Subcutaneous abdominal adipose tissue (tissue), 5 donors: ENCODE measurements around the gene PSMA5.
A peak's percentile ranks its signal among the peaks of the same experiment; 100 is the strongest.

Experiments used
- H3K27ac ChIP-seq: one replicate; pipeline ENCODE4 v1.7.0; 2013; ENCODE audit warnings: low read depth, mild to moderate bottlenecking, inconsistent platforms, low read length, moderate library complexity
- H3K27me3 ChIP-seq, 5 donors: one replicate each; pipeline ENCODE4 v1.7.0; 2013; ENCODE audit warnings: low read length in 5 of 5, inconsistent platforms in 1 of 5; ENCODE audit not compliant: control insufficient read depth in 5 of 5, insufficient read depth in 4 of 5
- H3K36me3 ChIP-seq, 5 donors: one replicate each; pipeline ENCODE4 v1.7.0; 2013; ENCODE audit warnings: low read length in 5 of 5; ENCODE audit not compliant: control insufficient read depth in 5 of 5, insufficient read depth in 5 of 5
- H3K4me1 ChIP-seq, 5 donors: one replicate each; pipeline ENCODE4 v1.7.0; 2013; ENCODE audit warnings: low read length in 5 of 5, mild to moderate bottlenecking in 3 of 5, moderate library complexity in 1 of 5; ENCODE audit not compliant: control insufficient read depth in 5 of 5, insufficient read depth in 5 of 5
- H3K4me3 ChIP-seq, 5 donors: one replicate each; pipeline ENCODE4 v1.7.0; 2013; ENCODE audit warnings: low read length in 5 of 5, low read depth in 1 of 5
- H3K9ac ChIP-seq, 5 donors: one replicate each; pipeline ENCODE4 v1.7.0; 2013; ENCODE audit warnings: low read length in 5 of 5, mild to moderate bottlenecking in 4 of 5, moderate library complexity in 3 of 5
- H3K9me3 ChIP-seq, 5 donors: one replicate each; pipeline ENCODE4 v1.7.0; 2013; ENCODE audit warnings: low read length in 5 of 5; ENCODE audit not compliant: control insufficient read depth in 5 of 5
- donor health status: healthy.
- donor health status: healthy.
- donor health status: healthy.
- donor health status: healthy.
- donor health status: healthy.

Gene PSMA5

DNA sequence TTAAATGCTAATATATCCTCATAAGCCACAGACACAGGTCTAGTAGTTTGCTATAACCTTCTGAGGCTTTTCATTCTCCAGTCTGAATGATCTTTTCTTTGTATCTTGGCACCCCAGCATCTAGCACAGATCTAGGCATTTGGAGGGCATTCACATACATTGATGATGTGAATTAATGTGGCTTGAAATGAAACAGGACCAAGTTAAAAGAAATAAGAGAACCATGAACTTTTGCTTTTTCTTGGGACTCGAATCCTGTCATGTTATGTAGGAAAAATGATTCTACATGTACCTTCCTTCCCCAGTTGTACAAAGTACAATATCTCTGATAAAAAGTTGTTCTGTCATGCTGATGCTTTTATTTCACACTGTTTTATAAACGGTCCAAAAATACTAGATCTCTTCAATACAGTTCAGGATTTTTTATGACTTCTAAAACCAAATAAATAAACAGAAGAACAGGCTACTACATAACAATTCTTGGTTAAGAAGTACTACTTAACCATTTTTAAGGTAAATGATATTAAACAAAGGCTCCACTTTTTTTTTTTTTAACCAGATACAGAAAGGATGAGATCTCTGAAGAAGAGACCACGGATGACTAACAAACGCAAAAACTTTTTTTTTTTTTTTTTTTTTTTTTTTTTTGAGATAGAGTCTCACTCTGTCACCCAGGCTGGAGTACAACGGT is 31.5 kb downstream of the PSMA5 start:
- Histone ChIP-seq H3K36me3 (no peaks in the 10 kb centered on the region), H3K27ac (peak overlapping the region; percentile 99), H3K9ac (peak overlapping the region in 2 of 5 donors; percentile 39 to 77), H3K4me1 (peaks cover 15 to 78% (median 76%) of the 10 kb centered on the region in 5 donors), H3K4me3 (no peak overlapping the region), H3K9me3 (no peaks in the 10 kb centered on the region), H3K27me3 (no peaks in the 10 kb centered on the region)

DNA sequence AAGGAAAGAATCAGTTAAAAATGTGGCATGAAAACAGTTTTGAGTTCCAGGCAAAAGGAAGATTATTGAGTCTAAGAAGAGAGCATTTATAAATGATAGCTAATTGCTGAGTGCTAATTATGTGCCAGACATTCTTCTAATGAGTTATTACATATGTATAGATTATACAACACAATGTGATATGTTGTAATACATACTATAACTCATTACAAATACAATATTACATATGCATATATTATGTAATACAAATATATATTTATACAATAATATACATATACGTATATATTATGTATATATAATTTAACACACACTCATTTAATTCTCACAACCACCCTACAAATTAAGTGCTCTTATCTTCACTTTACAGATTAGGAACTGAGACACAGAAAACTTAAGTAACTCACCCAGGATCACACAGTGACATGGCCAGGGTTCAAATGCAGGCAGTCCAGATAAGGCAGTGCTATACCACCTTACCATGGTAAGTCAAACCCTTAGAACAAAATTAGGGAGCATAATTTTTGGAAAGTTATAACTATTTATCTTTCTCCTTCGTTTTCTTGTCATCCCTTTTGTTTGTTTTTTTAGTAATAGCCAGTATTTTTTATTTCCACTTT is 32.5 kb downstream of the PSMA5 start:
- peak overlapping the region in 4 of 5 donors; percentile 7 to 77 (median 56) for H3K9ac ChIP-seq
- no peaks in the 10 kb centered on the region for H3K36me3 ChIP-seq
- peak overlapping the region; percentile 99 for H3K27ac ChIP-seq
- H3K4me1 ChIP-seq = peaks cover 15 to 88% (median 84%) of the 10 kb centered on the region in 5 donors
- peak overlapping the region in 3 of 5 donors; percentile 36 to 60 (median 49) for H3K4me3 ChIP-seq
- no peaks in the 10 kb centered on the region for H3K9me3 ChIP-seq
- H3K27me3 ChIP-seq = no peaks in the 10 kb centered on the region

DNA sequence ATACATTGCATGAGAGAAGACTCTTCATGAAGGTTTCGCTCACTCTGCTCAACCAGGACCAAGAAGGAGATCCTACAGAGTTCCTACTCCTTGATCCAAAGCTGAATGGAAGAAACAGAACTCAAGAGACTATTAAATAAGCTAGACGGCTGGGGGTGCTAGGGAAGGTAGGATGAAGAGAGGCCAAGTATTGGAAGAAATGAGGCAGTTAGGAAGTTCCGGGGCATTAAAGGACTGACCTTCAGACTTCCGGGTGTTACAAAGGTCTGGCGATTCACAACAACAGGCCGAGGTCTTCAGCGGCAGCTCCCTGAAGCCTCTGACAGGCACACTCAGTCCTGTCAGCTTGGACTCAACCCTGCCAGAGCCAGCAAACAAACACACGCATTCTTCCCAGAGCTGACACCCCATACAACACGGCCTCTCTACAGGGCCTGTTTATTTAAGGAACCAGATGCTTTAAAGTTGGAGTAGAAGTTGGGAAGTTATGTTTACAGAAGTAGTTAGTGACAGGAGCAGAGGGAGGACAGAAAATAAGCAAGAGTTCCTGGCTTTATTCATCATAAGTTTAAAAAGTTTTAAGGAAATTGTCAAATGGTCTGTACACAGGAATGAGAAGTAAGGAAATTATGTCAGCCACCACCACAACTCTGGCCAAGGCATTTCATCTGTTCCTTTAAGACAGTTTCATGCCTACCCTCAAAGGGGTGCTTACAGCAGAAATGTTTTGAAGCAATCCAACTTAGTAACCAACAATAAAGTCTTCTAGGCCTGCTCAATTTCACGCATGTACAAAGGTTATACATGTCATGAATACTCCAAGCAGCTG is 33.2 kb downstream of the PSMA5 start:
- H3K27me3 ChIP-seq = no peaks in the 10 kb centered on the region
- H3K4me3 ChIP-seq = peak overlapping the region; percentile 32 to 60 (median 43)
- peaks cover 15 to 84% (median 81%) of the 10 kb centered on the region in 5 donors for H3K4me1 ChIP-seq
- H3K27ac ChIP-seq = peak overlapping the region; percentile 99
- H3K36me3 ChIP-seq = no peaks in the 10 kb centered on the region
- H3K9me3 ChIP-seq = no peaks in the 10 kb centered on the region
- H3K9ac ChIP-seq = peak overlapping the region in 4 of 5 donors; percentile 7 to 77 (median 56)

DNA sequence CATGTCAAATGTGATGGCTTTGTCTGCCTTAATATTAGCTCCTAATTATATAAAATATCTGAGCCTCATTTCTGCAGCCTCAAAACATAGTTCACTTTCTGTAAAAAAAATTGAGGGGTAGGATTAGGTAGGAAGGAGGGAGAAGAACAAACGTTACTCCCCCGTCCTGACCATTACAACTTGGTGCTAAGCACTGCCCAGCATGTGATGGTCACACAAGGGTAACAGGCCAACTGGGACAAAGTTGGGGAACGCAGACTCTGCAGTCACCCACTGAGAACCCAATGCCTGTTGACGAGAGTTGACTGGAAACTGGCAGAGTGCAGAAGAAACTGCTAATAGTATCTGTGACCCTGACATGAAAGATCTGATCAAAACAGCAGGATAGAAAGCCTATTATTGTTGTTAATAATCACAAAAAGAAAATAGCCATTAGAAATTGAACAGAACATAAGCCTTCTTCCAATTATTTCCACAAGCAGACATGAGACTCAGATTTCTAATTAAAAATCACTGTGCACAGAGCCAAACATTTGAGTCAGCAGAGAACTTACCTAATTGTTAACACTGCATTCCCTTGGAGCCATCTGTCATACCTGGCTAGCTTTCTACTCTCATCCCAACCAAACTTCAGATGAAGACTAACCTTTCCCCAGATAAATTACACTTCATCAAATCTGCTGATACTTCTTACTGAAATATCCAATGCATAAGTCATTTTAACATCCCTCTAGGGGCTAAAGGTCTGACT is 34.0 kb downstream of the PSMA5 start:
- Histone ChIP-seq H3K4me1 (peaks cover 15 to 85% (median 82%) of the 10 kb centered on the region in 5 donors), H3K27ac (peak overlapping the region; percentile 99), H3K27me3 (no peaks in the 10 kb centered on the region)

DNA sequence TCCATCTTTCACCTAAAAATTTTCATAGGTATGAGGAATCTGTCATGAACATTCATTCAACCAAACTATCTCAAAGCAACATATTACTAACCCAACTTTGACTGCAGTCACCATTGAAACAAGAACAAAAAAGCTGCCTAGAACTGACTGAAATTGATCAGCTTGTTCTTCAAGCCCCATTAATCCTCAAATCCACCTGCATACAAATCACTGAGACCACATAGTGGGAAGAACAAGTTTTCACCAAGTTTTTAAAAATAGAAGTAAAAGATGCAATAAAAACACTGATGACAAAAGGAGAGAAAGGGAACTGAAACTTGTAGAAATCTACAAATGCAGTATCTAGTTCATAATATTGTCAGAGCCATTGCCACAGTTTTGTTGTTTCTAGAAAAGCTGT is 34.6 kb downstream of the PSMA5 start:
- Histone ChIP-seq H3K9me3 (no peaks in the 10 kb centered on the region), H3K27ac (peak overlapping the region; percentile 99), H3K36me3 (no peaks in the 10 kb centered on the region), H3K27me3 (no peaks in the 10 kb centered on the region), H3K9ac (peak overlapping the region; percentile 4 to 77 (median 39)), H3K4me1 (peaks cover 15 to 83% (median 79%) of the 10 kb centered on the region in 5 donors), H3K4me3 (peak overlapping the region; percentile 19 to 43 (median 36))

More for the DNA sequence above, 34.0 kb downstream of the PSMA5 start:
- Histone ChIP-seq H3K9me3 (no peaks in the 10 kb centered on the region), H3K9ac (peak overlapping the region; percentile 4 to 77 (median 39)), H3K36me3 (no peaks in the 10 kb centered on the region), H3K4me3 (peak overlapping the region; percentile 32 to 60 (median 43))

DNA sequence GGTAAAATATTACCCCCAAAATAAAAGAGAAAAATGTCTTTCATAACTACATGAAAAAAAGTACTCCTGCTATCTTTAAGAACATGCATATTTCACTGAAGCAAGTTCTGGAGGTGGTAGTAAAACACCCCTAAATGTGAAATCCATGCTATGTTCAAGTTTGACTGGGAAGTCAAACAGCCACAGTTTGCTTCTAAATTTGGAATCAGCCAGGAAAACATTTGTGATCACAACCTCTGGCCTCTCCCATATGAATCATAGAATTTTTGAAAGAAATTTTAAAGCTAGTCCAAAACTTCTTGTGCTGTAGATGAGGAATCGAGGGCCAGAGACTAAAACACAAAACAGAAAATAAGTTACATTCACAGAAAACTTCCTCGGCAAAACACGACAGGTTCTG is 35.1 kb downstream of the PSMA5 start:
- Histone ChIP-seq H3K4me1 (peaks cover 15 to 83% (median 78%) of the 10 kb centered on the region in 5 donors), H3K9me3 (no peaks in the 10 kb centered on the region), H3K27ac (peak overlapping the region; percentile 99), H3K9ac (peak overlapping the region in 4 of 5 donors; percentile 26 to 77 (median 50)), H3K4me3 (peak overlapping the region; percentile 5 to 37 (median 19)), H3K27me3 (no peaks in the 10 kb centered on the region), H3K36me3 (no peaks in the 10 kb centered on the region)

DNA sequence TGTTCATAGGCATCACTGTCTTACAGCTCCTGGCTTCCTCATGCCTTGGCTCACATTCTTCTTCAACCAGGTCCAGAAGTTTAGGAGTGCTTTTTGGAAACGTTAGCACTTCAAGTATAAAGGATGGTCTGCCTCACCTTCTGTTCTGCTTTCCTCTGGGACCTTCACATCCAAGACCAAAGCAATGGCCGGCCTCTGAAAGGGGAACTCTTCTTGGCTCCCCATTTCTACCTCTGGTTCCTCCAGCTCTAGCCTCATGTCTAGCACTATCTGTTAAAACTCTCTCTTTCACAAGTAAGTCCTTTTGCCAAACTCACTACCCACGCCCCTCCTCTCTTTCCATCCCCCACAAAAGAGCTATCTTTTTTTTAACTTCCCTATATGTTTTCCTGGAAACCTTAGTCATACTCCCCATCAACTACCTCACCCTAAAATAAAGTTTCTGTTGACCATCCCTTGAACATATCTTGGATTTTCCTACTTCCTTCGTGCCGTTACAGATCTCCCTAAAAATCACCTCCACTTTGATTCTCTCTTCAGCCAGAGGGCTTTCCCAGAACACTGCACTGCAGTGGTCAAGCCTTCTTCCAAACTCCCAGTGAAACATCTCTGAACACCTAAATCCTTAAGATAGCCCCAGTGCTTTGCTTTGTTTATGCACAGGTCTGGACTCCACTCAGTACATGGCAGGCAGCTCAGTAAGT is 36.5 kb downstream of the PSMA5 start:
- no peaks in the 10 kb centered on the region for H3K36me3 ChIP-seq
- H3K4me1 ChIP-seq = peaks cover 15 to 84% (median 80%) of the 10 kb centered on the region in 5 donors
- H3K27me3 ChIP-seq = no peaks in the 10 kb centered on the region
- peak overlapping the region in 4 of 5 donors; percentile 20 to 77 (median 52) for H3K9ac ChIP-seq
- H3K27ac ChIP-seq = peak overlapping the region; percentile 99
- H3K4me3 ChIP-seq = peak overlapping the region in 1 of 5 donors; percentile 27
- no peaks in the 10 kb centered on the region for H3K9me3 ChIP-seq

DNA sequence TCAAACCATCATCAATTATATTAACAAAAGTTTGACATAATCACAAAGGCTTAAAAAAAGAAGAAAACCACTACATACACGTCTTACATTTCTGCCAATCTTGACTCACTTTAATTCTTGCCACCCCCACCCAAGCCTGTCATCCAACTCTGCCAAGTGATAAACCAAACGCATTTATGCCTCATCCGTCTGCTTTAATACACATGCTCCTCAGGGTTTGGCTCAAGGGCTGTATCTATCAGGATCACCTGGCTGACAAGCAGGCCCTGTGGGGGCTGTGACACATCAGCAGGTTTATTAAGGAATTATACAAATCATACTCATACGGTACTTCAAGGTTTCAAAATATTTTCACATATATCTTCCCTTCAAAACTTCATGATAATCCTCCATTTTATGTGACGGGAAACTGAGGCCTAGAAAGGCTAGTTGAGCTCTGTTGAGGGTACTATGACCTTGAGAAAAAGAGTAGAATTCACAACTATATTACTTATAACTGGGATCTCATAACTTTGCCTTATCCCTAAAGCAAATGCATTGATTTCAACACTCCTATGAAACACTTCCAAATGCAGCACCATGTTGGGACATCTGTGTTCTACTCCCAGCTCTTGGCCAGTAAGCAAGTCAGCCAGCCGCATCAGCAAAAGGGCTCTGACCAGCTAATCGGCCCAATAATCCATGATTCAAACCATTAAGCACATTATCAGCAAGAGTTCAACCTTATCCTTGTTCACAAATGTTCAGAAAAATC is 37.2 kb downstream of the PSMA5 start:
- Histone ChIP-seq H3K27me3 (no peaks in the 10 kb centered on the region), H3K4me1 (peaks cover 13 to 86% (median 80%) of the 10 kb centered on the region in 5 donors), H3K9me3 (peaks cover 0 to 3% (median 0%) of the 10 kb centered on the region in 5 donors), H3K27ac (peak overlapping the region; percentile 99), H3K9ac (peak overlapping the region in 2 of 5 donors; percentile 60 to 77), H3K36me3 (no peaks in the 10 kb centered on the region), H3K4me3 (no peak overlapping the region)
